Measurements from ENCODE around the gene LIMD2.

LIMD2 gene

DNA sequence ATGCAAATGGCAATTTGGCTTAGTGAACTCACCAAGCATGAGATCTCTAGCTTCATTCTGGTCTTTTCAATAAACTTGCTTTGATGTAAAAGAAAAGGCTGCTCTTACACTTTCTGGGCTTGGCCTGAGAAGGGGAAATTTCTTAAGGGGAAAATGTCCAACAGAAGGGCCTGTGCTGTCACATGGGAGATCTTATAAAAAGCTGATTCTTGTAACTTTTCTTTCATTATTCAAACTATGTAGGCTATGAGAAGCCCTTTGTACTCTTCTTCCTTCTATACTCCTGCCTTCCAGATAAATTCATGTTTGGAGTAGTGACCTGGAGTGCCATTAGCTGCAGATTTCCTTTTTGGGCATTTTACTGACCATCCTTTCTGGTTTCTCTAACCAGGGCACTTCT, 16.9 kb downstream of the LIMD2 start:
- H3K27me3 ChIP-seq (ENCODE audit: control insufficient read depth in 5 of 5, insufficient read depth in 4 of 5, low read length in 5 of 5), result no peaks in the 10 kb centered on the region

DNA sequence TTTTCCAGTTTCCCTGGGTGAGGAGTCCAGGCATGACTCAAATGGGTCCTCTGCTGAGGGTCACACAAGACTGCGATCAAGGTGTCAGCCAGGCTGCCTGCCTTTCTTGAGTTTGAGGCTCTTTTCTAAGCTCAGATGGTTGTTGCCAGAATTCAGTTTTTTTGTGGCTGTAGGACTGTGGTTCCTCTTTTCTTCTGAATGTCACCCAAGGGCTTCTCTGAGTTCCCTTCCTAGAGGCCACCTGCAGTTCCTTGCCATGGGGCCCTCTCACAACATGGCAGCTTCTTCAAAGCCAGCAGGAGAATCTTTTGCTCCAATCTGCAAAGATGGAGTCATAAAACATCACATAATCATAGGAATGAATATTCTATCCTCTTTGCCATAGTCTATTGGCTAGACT, 17.5 kb downstream of the LIMD2 start:
- no peak overlapping the region for H3K4me3 ChIP-seq (ENCODE audit: low read depth in 1 of 5, low read length in 5 of 5)
- H3K36me3 ChIP-seq (ENCODE audit: control insufficient read depth in 5 of 5, insufficient read depth in 5 of 5, low read length in 5 of 5), result peaks cover 12 to 78% (median 56%) of the 10 kb centered on the region in 5 donors
- no peaks in the 10 kb centered on the region for H3K27me3 ChIP-seq (ENCODE audit: control insufficient read depth in 5 of 5, insufficient read depth in 4 of 5, low read length in 5 of 5)
- peaks cover 0 to 24% (median 19%) of the 10 kb centered on the region in 5 donors for H3K4me1 ChIP-seq (ENCODE audit: control insufficient read depth in 5 of 5, insufficient read depth in 5 of 5, low read length in 5 of 5)
- H3K27ac ChIP-seq (ENCODE audit: low read depth, low read length), result no peak overlapping the region
- no peaks in the 10 kb centered on the region for H3K9me3 ChIP-seq (ENCODE audit: control insufficient read depth in 5 of 5, low read length in 5 of 5)
- H3K9ac ChIP-seq (ENCODE audit: low read length in 5 of 5), result no peak overlapping the region

More for the DNA sequence above, 16.9 kb downstream of the LIMD2 start:
- H3K4me3 ChIP-seq (ENCODE audit: low read depth in 1 of 5, low read length in 5 of 5), result no peak overlapping the region
- peaks cover 0 to 24% (median 15%) of the 10 kb centered on the region in 5 donors for H3K4me1 ChIP-seq (ENCODE audit: control insufficient read depth in 5 of 5, insufficient read depth in 5 of 5, low read length in 5 of 5)
- H3K36me3 ChIP-seq (ENCODE audit: control insufficient read depth in 5 of 5, insufficient read depth in 5 of 5, low read length in 5 of 5), result peaks cover 12 to 76% (median 54%) of the 10 kb centered on the region in 5 donors
- H3K9me3 ChIP-seq (ENCODE audit: control insufficient read depth in 5 of 5, low read length in 5 of 5), result no peaks in the 10 kb centered on the region
- H3K9ac ChIP-seq (ENCODE audit: low read length in 5 of 5), result no peak overlapping the region
- no peak overlapping the region for H3K27ac ChIP-seq (ENCODE audit: low read depth, low read length)

DNA sequence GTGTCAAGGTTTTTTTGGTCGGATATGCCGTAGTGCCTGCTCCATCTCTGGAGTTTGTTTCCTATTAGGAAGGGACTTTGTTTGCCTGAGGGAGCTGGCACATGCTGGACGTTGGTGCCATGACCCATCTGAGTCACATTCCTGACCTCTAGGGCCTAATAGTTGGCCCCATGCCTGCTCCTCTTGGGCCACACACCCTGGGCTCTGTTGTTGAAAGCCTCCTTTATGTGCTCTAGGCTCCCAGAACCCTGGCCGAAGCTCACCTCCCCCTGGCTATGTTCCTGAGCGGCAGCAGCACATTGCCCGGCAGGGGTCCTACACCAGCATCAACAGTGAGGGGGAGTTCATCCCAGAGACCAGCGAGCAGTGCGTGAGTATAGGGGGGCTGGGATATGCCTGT, 18.4 kb downstream of the LIMD2 start:
- no peak overlapping the region for H3K27ac ChIP-seq (ENCODE audit: low read depth, low read length)

DNA sequence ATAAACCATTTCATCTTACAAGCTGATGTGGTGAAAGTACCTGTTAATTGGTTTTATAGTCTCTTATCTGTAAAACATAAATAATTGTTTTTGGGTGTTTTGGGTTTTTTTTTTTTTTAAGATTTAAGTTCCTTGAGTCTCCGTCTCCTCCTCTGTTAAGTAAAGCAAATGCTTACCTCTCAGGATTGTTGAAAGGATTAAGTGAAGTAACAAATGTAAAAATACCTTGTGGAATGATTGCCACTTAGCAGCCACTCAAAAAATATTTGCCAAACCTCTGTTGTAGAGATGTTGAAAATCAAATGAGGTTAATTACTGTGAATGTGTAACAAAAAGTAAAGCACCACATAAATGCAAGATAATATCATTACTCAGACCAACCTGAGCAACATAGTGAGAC, 19.2 kb downstream of the LIMD2 start:
- Histone ChIP-seq H3K4me1 (ENCODE audit: control insufficient read depth in 5 of 5, insufficient read depth in 5 of 5, low read length in 5 of 5) (peaks cover 3 to 36% (median 30%) of the 10 kb centered on the region in 5 donors), H3K27ac (ENCODE audit: low read depth, low read length) (no peak overlapping the region)

More for the DNA sequence above, 18.4 kb downstream of the LIMD2 start:
- Histone ChIP-seq H3K36me3 (ENCODE audit: control insufficient read depth in 5 of 5, insufficient read depth in 5 of 5, low read length in 5 of 5) (peaks cover 12 to 77% (median 56%) of the 10 kb centered on the region in 5 donors), H3K27me3 (ENCODE audit: control insufficient read depth in 5 of 5, insufficient read depth in 4 of 5, low read length in 5 of 5) (no peaks in the 10 kb centered on the region), H3K9ac (ENCODE audit: low read length in 5 of 5) (no peak overlapping the region), H3K4me3 (ENCODE audit: low read depth in 1 of 5, low read length in 5 of 5) (no peak overlapping the region), H3K4me1 (ENCODE audit: control insufficient read depth in 5 of 5, insufficient read depth in 5 of 5, low read length in 5 of 5) (peaks cover under 1 to 29% (median 28%) of the 10 kb centered on the region in 5 donors), H3K9me3 (ENCODE audit: control insufficient read depth in 5 of 5, low read length in 5 of 5) (no peaks in the 10 kb centered on the region)

DNA sequence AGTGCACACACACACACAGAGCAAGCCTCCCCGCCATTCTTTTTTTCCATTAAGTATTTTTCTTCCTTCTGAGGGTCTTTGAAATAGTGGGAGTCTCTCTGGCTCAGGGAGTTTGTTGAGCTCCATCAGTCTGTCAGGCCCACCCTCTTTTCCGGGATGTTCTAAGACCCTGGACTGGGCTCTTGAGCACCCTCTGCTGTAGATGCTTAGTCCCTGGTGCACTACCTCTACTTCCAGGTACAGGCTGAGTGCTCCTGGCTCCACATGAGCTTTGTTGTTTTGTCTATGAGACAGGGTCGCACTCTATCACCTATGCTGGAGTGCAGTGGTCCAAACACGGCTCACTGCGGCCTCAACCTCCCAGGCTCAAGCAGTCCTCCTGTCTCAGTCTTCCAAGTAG, 20.7 kb downstream of the LIMD2 start:
- no peaks in the 10 kb centered on the region for H3K9me3 ChIP-seq (ENCODE audit: control insufficient read depth in 5 of 5, low read length in 5 of 5)
- no peak overlapping the region for H3K4me3 ChIP-seq (ENCODE audit: low read depth in 1 of 5, low read length in 5 of 5)
- H3K27me3 ChIP-seq (ENCODE audit: control insufficient read depth in 5 of 5, insufficient read depth in 4 of 5, low read length in 5 of 5), result no peaks in the 10 kb centered on the region
- H3K9ac ChIP-seq (ENCODE audit: low read length in 5 of 5), result no peak overlapping the region
- H3K36me3 ChIP-seq (ENCODE audit: control insufficient read depth in 5 of 5, insufficient read depth in 5 of 5, low read length in 5 of 5), result peaks cover 12 to 62% (median 38%) of the 10 kb centered on the region in 5 donors
- H3K4me1 ChIP-seq (ENCODE audit: control insufficient read depth in 5 of 5, insufficient read depth in 5 of 5, low read length in 5 of 5), result peaks cover 9 to 45% (median 33%) of the 10 kb centered on the region in 5 donors
- H3K27ac ChIP-seq (ENCODE audit: low read depth, low read length), result no peak overlapping the region

More for the DNA sequence above, 19.2 kb downstream of the LIMD2 start:
- no peaks in the 10 kb centered on the region for H3K27me3 ChIP-seq (ENCODE audit: control insufficient read depth in 5 of 5, insufficient read depth in 4 of 5, low read length in 5 of 5)
- H3K9ac ChIP-seq (ENCODE audit: low read length in 5 of 5), result no peak overlapping the region
- no peaks in the 10 kb centered on the region for H3K9me3 ChIP-seq (ENCODE audit: control insufficient read depth in 5 of 5, low read length in 5 of 5)
- H3K36me3 ChIP-seq (ENCODE audit: control insufficient read depth in 5 of 5, insufficient read depth in 5 of 5, low read length in 5 of 5), result peaks cover 12 to 69% (median 50%) of the 10 kb centered on the region in 5 donors
- H3K4me3 ChIP-seq (ENCODE audit: low read depth in 1 of 5, low read length in 5 of 5), result no peak overlapping the region

GRCh38 chr17:63676584-63676983, 23.3 kb downstream of the LIMD2 start:
- no peak overlapping the region for H3K4me3 ChIP-seq (ENCODE audit: low read depth in 1 of 5, low read length in 5 of 5)
- peaks cover 0 to 50% (median 23%) of the 10 kb centered on the region in 5 donors for H3K36me3 ChIP-seq (ENCODE audit: control insufficient read depth in 5 of 5, insufficient read depth in 5 of 5, low read length in 5 of 5)
- H3K27me3 ChIP-seq (ENCODE audit: control insufficient read depth in 5 of 5, insufficient read depth in 4 of 5, low read length in 5 of 5), result no peaks in the 10 kb centered on the region
- no peaks in the 10 kb centered on the region for H3K9me3 ChIP-seq (ENCODE audit: control insufficient read depth in 5 of 5, low read length in 5 of 5)
- H3K9ac ChIP-seq (ENCODE audit: low read length in 5 of 5), result no peak overlapping the region
- peaks cover 9 to 46% (median 33%) of the 10 kb centered on the region in 5 donors for H3K4me1 ChIP-seq (ENCODE audit: control insufficient read depth in 5 of 5, insufficient read depth in 5 of 5, low read length in 5 of 5)
- H3K27ac ChIP-seq (ENCODE audit: low read depth, low read length), result peak overlapping the region; percentile 12

- H3K27ac ChIP-seq (ENCODE audit: low read depth, low read length), result peak overlapping the region; percentile 75
- H3K9ac ChIP-seq (ENCODE audit: low read length in 5 of 5), result peak overlapping the region in 3 of 5 donors; percentile 16 to 53 (median 29)
- H3K27me3 ChIP-seq (ENCODE audit: control insufficient read depth in 5 of 5, insufficient read depth in 4 of 5, low read length in 5 of 5), result no peaks in the 10 kb centered on the region
- H3K4me3 ChIP-seq (ENCODE audit: low read depth in 1 of 5, low read length in 5 of 5), result peak overlapping the region in 4 of 5 donors; percentile 39 to 54 (median 47)
- no peaks in the 10 kb centered on the region for H3K9me3 ChIP-seq (ENCODE audit: control insufficient read depth in 5 of 5, low read length in 5 of 5)
- peaks cover 0 to 48% (median 21%) of the 10 kb centered on the region in 5 donors for H3K36me3 ChIP-seq (ENCODE audit: control insufficient read depth in 5 of 5, insufficient read depth in 5 of 5, low read length in 5 of 5)
- peaks cover 9 to 44% (median 33%) of the 10 kb centered on the region in 5 donors for H3K4me1 ChIP-seq (ENCODE audit: control insufficient read depth in 5 of 5, insufficient read depth in 5 of 5, low read length in 5 of 5)
These were observed 24.0 kb downstream of the LIMD2 start for GRCh38 chr17:63675607-63676546.

DNA sequence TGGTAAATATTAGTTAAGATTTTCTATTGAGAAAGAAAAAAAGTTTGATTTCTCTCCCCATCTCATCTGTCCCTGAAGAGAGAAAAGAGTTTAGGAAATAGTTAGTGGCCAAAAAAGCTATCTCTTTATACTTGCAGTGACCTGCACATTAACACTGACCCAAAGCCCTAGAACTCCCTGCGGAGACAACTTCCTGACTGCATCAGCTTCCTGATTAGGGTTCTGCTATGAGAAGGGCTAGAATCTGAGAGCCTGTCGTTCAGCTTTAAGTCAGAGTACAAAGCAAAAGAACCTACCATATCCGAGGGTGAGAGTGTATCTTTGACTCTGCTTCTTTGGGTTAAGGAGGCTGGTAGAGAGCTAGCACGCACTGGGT, 24.7 kb downstream of the LIMD2 start:
- Histone ChIP-seq H3K9ac (ENCODE audit: low read length in 5 of 5) (peak overlapping the region in 3 of 5 donors; percentile 16 to 53 (median 29)), H3K4me1 (ENCODE audit: control insufficient read depth in 5 of 5, insufficient read depth in 5 of 5, low read length in 5 of 5) (peaks cover 9 to 44% (median 33%) of the 10 kb centered on the region in 5 donors), H3K9me3 (ENCODE audit: control insufficient read depth in 5 of 5, low read length in 5 of 5) (no peaks in the 10 kb centered on the region), H3K27me3 (ENCODE audit: control insufficient read depth in 5 of 5, insufficient read depth in 4 of 5, low read length in 5 of 5) (no peaks in the 10 kb centered on the region), H3K4me3 (ENCODE audit: low read depth in 1 of 5, low read length in 5 of 5) (peak overlapping the region in 4 of 5 donors; percentile 39 to 54 (median 47)), H3K36me3 (ENCODE audit: control insufficient read depth in 5 of 5, insufficient read depth in 5 of 5, low read length in 5 of 5) (peaks cover 0 to 50% (median 21%) of the 10 kb centered on the region in 5 donors), H3K27ac (ENCODE audit: low read depth, low read length) (peak overlapping the region; percentile 75)

DNA sequence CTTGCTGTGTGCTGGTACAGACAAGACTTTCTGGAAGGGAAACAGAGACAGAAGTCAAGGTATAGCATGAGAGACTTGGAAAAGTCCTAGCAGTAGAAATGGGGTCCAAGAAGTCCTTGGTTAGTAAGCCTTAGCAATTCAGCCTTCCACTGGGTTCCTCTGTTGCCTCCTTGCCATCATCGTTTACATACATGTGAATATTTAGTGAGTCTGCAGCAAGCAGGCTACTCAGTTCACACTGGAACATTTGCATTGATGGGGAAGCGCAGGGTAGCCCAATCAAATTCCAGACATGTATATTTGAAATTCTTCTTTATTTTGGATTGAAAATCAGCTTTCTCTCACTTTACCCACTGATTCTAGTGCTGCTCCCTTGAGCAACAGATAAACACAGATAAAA, 27.1 kb downstream of the LIMD2 start:
- peaks cover 0 to 57% (median 33%) of the 10 kb centered on the region in 5 donors for H3K36me3 ChIP-seq (ENCODE audit: control insufficient read depth in 5 of 5, insufficient read depth in 5 of 5, low read length in 5 of 5)
- H3K4me3 ChIP-seq (ENCODE audit: low read depth in 1 of 5, low read length in 5 of 5), result no peak overlapping the region
- peaks cover 9 to 52% (median 33%) of the 10 kb centered on the region in 5 donors for H3K4me1 ChIP-seq (ENCODE audit: control insufficient read depth in 5 of 5, insufficient read depth in 5 of 5, low read length in 5 of 5)
- H3K9me3 ChIP-seq (ENCODE audit: control insufficient read depth in 5 of 5, low read length in 5 of 5), result no peaks in the 10 kb centered on the region
- H3K9ac ChIP-seq (ENCODE audit: low read length in 5 of 5), result no peak overlapping the region
- H3K27ac ChIP-seq (ENCODE audit: low read depth, low read length), result no peak overlapping the region
- no peaks in the 10 kb centered on the region for H3K27me3 ChIP-seq (ENCODE audit: control insufficient read depth in 5 of 5, insufficient read depth in 4 of 5, low read length in 5 of 5)

Data from subcutaneous abdominal adipose tissue (tissue), 5 donors.